Naive thymus-derived CD8-positive, alpha-beta T cell (primary cell): ENCODE results near the gene HSBP1L1. TPM values are rescaled to one million over a fixed set of nuclear protein-coding genes. Genes with fewer than 3 reads are reported as not detected.

Source experiments
- ATAC-seq, 2 donors: fragments of 150-1000 bp; cut with Tn5 transposase in 1 of 2; sonication (Bioruptor Pico), chemical (Tn5 transposase) in 1 of 2; 1 replicate in 1 of 2; 2 replicates in 1 of 2; pipeline ENCODE4 v1.10.0; 2021; ENCODE audit warnings: mild to moderate bottlenecking in 2 of 2, moderate library complexity in 2 of 2
- POLR2A ChIA-PET: fragments of 350-600 bp; sonication (Branson Sonifier 250); formaldehyde crosslinking; loops from one replicate; lab custom pipeline; 2021; ENCODE audit warnings: antibody characterized with exemption; lab: Charles Lee
- DNase-seq, 10 donors: peaks; one replicate each; pipeline versions ENCODE4 v3.0.0 to v3.0.0-alpha.2; 2020 to 2022
- H3K27ac Mint-ChIP-seq, 10 donors: one replicate each; pipeline ENCODE4 v1.8.0; 2020 to 2022; ENCODE audit warnings: mild to moderate bottlenecking in 10 of 10, mixed read lengths in 10 of 10, moderate library complexity in 4 of 10, inconsistent platforms in 1 of 10
- H3K27me3 Mint-ChIP-seq, 5 donors: one replicate each; pipeline ENCODE4 v1.8.0; 2021 to 2022; ENCODE audit warnings: mixed read lengths in 5 of 5
- H3K36me3 Mint-ChIP-seq, 3 donors: one replicate each; pipeline ENCODE4 v1.8.0; 2020 to 2022; ENCODE audit warnings: mixed read lengths in 3 of 3, mild to moderate bottlenecking in 2 of 3, inconsistent platforms in 1 of 3
- H3K4me1 Mint-ChIP-seq, 4 donors: one replicate each; pipeline ENCODE4 v1.8.0; 2021 to 2022; ENCODE audit warnings: mixed read lengths in 4 of 4
- H3K4me3 Mint-ChIP-seq, 10 donors: one replicate each; pipeline ENCODE4 v1.8.0; 2020 to 2022; ENCODE audit warnings: mild to moderate bottlenecking in 10 of 10, mixed read lengths in 10 of 10, moderate library complexity in 6 of 10, inconsistent platforms in 1 of 10
- H3K9me3 Mint-ChIP-seq, 9 donors: one replicate each; pipeline ENCODE4 v1.8.0; 2020 to 2022; ENCODE audit warnings: mixed read lengths in 9 of 9, mild to moderate bottlenecking in 3 of 9, inconsistent platforms in 1 of 9, moderate library complexity in 1 of 9
- polyA plus RNA-seq, 3 donors: library from polyadenylated mRNA; unstranded; fragments of 300-500 nt; fragmentation: Illumina TruSeq; gene quantifications; one replicate each; pipeline ENCODE4 v1.2.3, GENCODE V29; 2021
- total RNA-seq, 8 experiments: library from RNA in 2 of 8; stranded (reverse) in 2 of 8; gene quantifications; one replicate each; pipeline ENCODE4 v1.2.3 and lab custom pipeline; 2021 to 2026

HSBP1L1 gene
- total and polyA plus RNA-seq, 5 experiments from 2014 or later = 11.2 to 54.5 (median 24.5) TPM

DNA sequence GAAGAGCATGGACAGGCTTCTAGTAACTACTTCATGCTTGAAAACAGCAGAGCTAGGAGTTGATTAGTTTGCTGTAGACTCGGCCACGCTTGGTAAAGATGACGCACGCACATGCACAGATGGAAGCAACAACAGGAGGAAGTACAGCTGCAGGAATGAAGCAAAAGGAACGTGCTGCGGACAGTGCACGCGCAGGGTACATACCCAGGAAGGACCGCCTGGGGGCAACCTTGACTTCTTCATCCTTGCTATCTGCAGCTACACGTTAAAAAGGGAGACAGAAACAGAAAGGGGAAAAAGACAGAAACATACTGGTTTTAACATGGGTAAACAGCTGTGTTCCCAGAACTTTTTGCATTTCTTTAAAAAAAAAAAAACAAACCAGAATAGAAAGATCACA lies 30.7 kb upstream of the HSBP1L1 start:
- H3K4me3 Mint-ChIP-seq = no peak overlapping the region
- no peak for ATAC-seq
- no peak overlapping the region for H3K27ac Mint-ChIP-seq
- POLR2A ChIA-PET = no interaction called here
- H3K27me3 Mint-ChIP-seq = no peaks in the 10 kb centered on the region
- H3K9me3 Mint-ChIP-seq = peaks cover 19 to 69% (median 55%) of the 10 kb centered on the region in 9 donors
- no peak for DNase-seq
- peaks cover 60 to 90% (median 87%) of the 10 kb centered on the region in 3 donors for H3K36me3 Mint-ChIP-seq
- H3K4me1 Mint-ChIP-seq = peaks cover 4 to 12% (median 8%) of the 10 kb centered on the region in 4 donors

DNA sequence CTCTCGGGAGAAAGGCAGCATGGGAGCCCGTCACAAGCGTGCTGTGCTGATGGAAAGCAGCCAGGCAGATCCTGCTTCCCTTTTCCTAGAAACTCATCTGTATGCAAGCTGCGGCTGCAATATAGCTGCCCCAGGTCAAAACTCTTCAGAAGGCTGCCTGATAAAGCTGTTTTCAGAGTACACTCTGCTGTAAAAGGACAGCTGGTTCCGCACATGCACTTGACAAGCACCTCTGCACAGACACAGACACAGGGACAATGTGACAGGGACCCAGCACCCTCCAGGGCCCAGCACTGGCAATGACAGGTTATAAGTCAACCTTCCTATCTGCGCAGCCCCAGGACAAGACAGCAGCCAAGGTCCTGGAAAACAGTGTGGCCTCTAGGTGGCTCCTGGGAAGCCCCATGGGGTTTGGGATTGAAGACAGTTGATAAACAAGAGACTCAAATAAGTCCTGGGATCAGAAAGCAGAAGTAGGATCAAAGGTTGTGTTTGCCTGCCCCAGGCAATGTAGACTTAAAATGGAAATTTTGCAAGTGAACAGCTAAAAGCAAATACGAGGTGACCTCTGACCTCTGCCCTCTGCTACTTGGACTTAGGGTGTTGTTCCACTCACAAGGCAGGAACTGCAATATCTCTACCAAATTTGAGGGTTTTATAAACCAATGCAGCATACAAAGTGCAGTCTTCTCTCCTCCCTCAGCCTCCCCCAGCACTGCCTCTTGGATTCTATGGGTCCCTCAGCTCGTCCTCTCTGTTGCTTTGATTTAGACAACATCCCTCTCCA lies 29.9 kb upstream of the HSBP1L1 start:
- no peaks in the 10 kb centered on the region for H3K27me3 Mint-ChIP-seq

DNA sequence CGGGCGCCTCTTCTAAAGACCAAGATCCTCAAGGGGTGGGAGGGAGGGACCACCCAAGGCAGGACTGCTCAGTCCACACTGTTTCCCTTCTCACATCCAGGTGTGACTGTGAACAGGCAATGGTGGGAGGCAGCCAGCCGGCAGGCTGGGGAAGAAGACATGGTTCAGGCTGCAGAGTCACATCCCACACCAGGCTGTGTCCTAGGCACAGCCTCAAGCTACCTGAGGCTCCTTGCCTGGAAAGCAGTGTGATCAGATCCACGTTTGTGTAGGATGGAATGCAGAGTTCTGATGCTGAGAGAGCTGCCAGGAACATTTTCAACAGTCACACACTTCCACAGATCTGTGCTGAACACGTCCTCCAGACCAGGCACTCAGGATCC lies 29.4 kb upstream of the HSBP1L1 start:
- H3K27me3 Mint-ChIP-seq = no peaks in the 10 kb centered on the region
- no peak overlapping the region for H3K4me3 Mint-ChIP-seq
- no peak for ATAC-seq
- H3K27ac Mint-ChIP-seq = no peak overlapping the region
- POLR2A ChIA-PET = no interaction called here
- H3K4me1 Mint-ChIP-seq = peaks cover 5 to 19% (median 13%) of the 10 kb centered on the region in 4 donors
- peaks cover 16 to 56% (median 41%) of the 10 kb centered on the region in 9 donors for H3K9me3 Mint-ChIP-seq
- H3K36me3 Mint-ChIP-seq = peaks cover 57 to 89% (median 87%) of the 10 kb centered on the region in 3 donors
- DNase-seq = no peak

More for the DNA sequence above, 29.9 kb upstream of the HSBP1L1 start:
- DNase-seq = peak in 1 of 10 donors; percentile 53
- ATAC-seq = no peak
- H3K4me3 Mint-ChIP-seq = no peak overlapping the region
- peaks cover 16 to 62% (median 47%) of the 10 kb centered on the region in 9 donors for H3K9me3 Mint-ChIP-seq
- POLR2A ChIA-PET = no interaction called here
- H3K4me1 Mint-ChIP-seq = peaks cover 4 to 14% (median 8%) of the 10 kb centered on the region in 4 donors
- peaks cover 58 to 90% (median 87%) of the 10 kb centered on the region in 3 donors for H3K36me3 Mint-ChIP-seq
- no peak overlapping the region for H3K27ac Mint-ChIP-seq

DNA sequence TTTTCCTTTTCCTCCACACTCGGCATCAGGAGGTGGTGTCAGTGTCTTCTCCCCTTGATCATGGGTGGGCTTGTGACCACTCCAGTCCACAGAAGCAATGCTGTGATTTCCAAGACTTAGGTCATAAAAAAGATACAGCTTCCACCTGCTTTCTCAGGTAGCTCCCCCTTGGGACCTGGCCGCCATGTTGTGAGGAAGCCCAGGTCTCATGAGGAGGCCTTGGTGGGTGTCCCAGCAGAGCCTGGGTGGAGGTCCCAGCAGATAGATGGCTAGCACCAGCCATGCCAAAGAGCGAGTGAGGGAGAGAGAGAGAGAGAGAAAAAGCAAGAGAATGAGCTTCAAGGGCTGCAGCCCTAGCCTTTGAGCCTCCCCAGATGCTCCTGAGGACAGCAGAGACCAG lies 28.9 kb upstream of the HSBP1L1 start:
- peak overlapping the region in 1 of 10 donors; percentile 66 for H3K27ac Mint-ChIP-seq
- peaks cover 5 to 22% (median 13%) of the 10 kb centered on the region in 4 donors for H3K4me1 Mint-ChIP-seq
- H3K36me3 Mint-ChIP-seq = peaks cover 53 to 89% (median 89%) of the 10 kb centered on the region in 3 donors
- no peak overlapping the region for H3K4me3 Mint-ChIP-seq
- H3K9me3 Mint-ChIP-seq = peaks cover 16 to 52% (median 38%) of the 10 kb centered on the region in 9 donors
- ATAC-seq (no peak), DNase-seq (no peak)
- H3K27me3 Mint-ChIP-seq = no peaks in the 10 kb centered on the region
- POLR2A ChIA-PET = no interaction called here

DNA sequence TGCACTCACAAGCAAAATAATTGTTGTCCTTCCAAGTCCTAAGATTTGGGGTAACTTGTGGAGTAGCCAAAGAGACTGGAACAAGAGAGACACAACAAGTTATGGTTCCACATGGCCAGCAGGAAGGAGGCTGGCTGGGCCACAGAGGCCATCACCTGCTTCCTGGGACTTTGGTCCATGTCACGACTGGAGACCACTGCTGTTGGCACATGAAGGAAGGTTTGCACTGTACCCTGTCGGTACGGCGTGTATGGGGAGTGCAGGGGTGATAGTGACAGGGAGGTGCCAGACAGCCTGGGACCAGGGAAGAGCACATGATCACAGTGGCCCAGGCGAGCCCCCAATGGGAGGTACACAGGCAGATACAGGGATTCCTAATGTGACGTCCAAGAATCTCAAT lies 28.5 kb upstream of the HSBP1L1 start:
- Mint-ChIP-seq H3K9me3 (peaks cover 16 to 51% (median 38%) of the 10 kb centered on the region in 9 donors), H3K4me3 (no peak overlapping the region)
- POLR2A ChIA-PET = no interaction called here

DNA sequence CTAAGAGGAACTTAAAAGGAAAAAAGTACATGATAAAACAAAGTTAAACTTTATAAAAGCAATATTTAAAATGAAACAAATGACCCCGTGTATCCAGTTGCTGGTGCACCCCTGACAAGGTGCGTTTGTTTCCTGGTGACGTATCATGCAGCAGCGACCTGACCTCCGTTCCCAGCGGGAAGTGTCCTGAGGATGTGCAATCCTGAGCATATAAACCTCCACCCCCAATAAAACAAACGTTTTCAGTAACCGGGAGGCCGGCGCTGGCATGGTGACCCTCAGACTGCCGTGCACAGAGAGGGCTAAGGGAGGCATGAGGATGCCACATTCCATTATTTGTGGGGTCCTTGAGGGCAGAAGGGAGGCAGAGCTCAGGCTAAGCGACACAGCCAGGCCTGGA lies 27.8 kb upstream of the HSBP1L1 start:
- H3K4me3 Mint-ChIP-seq = no peak overlapping the region
- POLR2A ChIA-PET = no interaction called here
- DNase-seq (no peak), ATAC-seq (no peak)
- no peak overlapping the region for H3K27ac Mint-ChIP-seq
- H3K27me3 Mint-ChIP-seq = no peaks in the 10 kb centered on the region
- H3K9me3 Mint-ChIP-seq = peaks cover 12 to 46% (median 38%) of the 10 kb centered on the region in 9 donors
- peaks cover 44 to 89% (median 85%) of the 10 kb centered on the region in 3 donors for H3K36me3 Mint-ChIP-seq
- peaks cover 5 to 22% (median 12%) of the 10 kb centered on the region in 4 donors for H3K4me1 Mint-ChIP-seq

More for the DNA sequence above, 28.5 kb upstream of the HSBP1L1 start:
- Mint-ChIP-seq H3K27me3 (no peaks in the 10 kb centered on the region), H3K36me3 (peaks cover 50 to 91% (median 88%) of the 10 kb centered on the region in 3 donors), H3K27ac (no peak overlapping the region), H3K4me1 (peaks cover 5 to 22% (median 13%) of the 10 kb centered on the region in 4 donors)
- DNase-seq (no peak), ATAC-seq (no peak)

DNA sequence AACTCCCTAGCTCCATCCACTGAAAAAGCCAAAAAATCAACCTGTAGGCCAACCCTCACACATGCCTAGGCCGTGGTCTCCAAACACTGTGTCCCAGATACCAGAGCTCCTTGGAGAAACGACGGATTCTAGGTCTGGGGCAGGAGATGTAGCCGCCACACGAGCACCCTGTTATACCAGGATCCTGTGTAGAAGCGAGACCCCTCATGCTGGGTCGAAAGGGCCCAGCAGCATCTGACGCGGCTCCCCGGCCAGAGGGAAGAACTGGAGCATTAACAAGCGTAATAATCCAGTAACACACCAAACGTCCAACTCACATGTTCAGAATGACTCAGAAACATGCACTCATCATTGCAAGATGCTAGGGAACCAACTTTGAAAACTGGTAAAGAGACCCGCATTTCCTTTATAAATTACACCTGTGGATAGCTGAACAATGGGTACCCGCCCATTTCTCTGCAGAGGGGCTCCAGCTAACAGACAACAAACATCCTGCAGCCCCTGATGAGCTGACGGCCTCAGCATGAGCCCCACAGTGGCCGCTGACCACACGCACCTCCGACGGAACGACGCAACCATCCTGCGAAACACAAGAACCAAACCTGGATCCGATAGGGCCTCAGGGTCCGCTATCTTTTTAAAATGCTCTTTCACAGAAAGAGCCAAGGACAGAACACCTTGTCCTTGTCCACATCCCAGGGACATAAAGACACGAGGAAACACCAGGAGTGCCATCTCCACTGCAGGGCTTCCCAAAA lies 27.2 kb upstream of the HSBP1L1 start:
- Mint-ChIP-seq H3K4me1 (peaks cover 8 to 25% (median 15%) of the 10 kb centered on the region in 4 donors), H3K27me3 (no peaks in the 10 kb centered on the region), H3K27ac (no peak overlapping the region), H3K9me3 (peaks cover 9 to 43% (median 31%) of the 10 kb centered on the region in 9 donors), H3K4me3 (no peak overlapping the region), H3K36me3 (peaks cover 40 to 91% (median 87%) of the 10 kb centered on the region in 3 donors)
- ATAC-seq (no peak), DNase-seq (no peak)
- POLR2A ChIA-PET = no interaction called here

DNA sequence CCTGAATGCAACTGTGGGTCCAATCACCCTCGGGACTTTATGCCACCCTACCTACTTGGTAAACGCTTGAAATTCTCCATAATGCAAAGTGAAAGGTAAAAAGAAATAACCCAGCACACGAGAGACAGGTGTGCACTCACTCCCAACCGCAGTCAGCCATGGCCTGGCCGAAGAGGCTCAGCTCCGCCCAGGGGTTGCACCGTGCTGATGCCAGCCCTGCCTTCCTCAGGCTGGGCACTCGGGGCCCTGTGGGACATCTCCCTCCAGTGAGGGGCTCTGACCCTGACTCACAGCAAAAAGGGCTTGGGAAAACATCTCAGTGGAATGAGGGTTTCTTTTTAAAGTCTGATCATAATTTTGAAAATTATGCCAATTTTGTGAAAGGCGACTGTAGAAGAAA lies 26.2 kb upstream of the HSBP1L1 start:
- POLR2A ChIA-PET = no interaction called here
- peaks cover 8 to 31% (median 17%) of the 10 kb centered on the region in 4 donors for H3K4me1 Mint-ChIP-seq
- peaks cover 5 to 34% (median 22%) of the 10 kb centered on the region in 9 donors for H3K9me3 Mint-ChIP-seq
- no peak for DNase-seq
- no peak for ATAC-seq
- peaks cover 31 to 90% (median 81%) of the 10 kb centered on the region in 3 donors for H3K36me3 Mint-ChIP-seq
- no peak overlapping the region for H3K27ac Mint-ChIP-seq
- H3K4me3 Mint-ChIP-seq = no peak overlapping the region
- H3K27me3 Mint-ChIP-seq = no peaks in the 10 kb centered on the region

DNA sequence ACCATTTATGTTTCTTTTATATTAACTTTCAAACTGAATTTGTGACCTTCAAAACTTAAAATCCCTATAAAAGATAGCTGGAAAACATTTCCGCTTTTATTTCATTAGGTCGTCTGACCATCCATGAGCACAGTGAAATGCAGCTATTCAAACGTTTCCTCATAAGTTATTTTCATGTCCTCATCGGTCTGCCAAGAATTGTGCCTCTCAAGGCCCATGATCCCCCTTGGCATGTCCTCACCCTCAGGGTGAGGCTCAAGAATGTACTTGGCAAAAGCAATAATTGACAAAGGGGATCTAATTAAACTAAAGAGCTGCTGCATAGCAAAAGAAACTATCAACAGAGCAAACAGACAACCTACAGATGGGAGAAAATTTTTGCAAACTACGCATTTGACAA lies 25.3 kb upstream of the HSBP1L1 start:
- Mint-ChIP-seq H3K27ac (peak overlapping the region in 1 of 10 donors; percentile 65), H3K4me1 (peaks cover 9 to 34% (median 20%) of the 10 kb centered on the region in 4 donors), H3K27me3 (no peaks in the 10 kb centered on the region), H3K36me3 (peaks cover 22 to 81% (median 72%) of the 10 kb centered on the region in 3 donors), H3K9me3 (peaks cover 1 to 26% (median 13%) of the 10 kb centered on the region in 9 donors), H3K4me3 (no peak overlapping the region)
- POLR2A ChIA-PET = no interaction called here
- DNase-seq (no peak), ATAC-seq (no peak)

DNA sequence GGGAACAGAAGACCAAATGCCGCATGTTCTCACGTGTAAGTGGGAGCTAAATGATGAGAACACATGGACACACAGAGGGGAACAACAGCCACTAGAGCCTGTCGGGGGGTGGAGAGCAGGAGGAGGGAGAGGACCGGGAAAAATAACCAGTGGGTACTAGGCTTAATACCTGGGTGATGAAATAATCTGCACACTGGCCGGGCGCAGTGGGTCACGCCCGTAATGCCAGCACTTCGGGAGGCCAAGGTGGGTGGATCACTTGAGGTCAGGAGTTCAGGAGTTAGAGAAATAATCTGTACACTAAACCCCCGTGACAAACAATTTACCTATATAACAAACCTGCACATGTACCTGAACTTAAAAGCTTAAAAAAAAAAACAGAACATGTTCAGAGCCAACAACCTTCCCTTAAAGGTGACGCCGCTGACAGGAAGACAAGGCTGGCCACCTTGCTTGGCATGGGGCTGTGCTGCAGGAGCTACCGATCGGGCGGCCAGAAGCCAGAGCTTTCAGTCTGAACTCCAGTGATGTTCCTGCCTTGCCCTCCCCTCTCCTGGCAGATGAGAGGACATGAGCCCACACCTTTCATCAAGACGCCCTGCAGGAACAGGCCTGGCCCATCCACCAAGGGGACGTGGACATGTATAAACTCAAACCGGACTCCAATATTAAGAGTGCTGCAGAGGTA lies 24.2 kb upstream of the HSBP1L1 start:
- Mint-ChIP-seq H3K27me3 (no peaks in the 10 kb centered on the region), H3K4me3 (peak overlapping the region in 1 of 10 donors; percentile 59), H3K36me3 (peaks cover 18 to 71% (median 61%) of the 10 kb centered on the region in 3 donors), H3K9me3 (peaks cover 0 to 21% (median 10%) of the 10 kb centered on the region in 9 donors), H3K27ac (peak overlapping the region in 2 of 10 donors; percentile 38 to 82), H3K4me1 (peaks cover 18 to 42% (median 32%) of the 10 kb centered on the region in 4 donors)
- POLR2A ChIA-PET = interaction anchor here (0.5 to 1.3 kb wide), 2 partner anchors 27 to 93 kb away, joined by 3 read pairs; no protein-coding TSS in a partner anchor
- DNase-seq (no peak), ATAC-seq (no peak)

DNA sequence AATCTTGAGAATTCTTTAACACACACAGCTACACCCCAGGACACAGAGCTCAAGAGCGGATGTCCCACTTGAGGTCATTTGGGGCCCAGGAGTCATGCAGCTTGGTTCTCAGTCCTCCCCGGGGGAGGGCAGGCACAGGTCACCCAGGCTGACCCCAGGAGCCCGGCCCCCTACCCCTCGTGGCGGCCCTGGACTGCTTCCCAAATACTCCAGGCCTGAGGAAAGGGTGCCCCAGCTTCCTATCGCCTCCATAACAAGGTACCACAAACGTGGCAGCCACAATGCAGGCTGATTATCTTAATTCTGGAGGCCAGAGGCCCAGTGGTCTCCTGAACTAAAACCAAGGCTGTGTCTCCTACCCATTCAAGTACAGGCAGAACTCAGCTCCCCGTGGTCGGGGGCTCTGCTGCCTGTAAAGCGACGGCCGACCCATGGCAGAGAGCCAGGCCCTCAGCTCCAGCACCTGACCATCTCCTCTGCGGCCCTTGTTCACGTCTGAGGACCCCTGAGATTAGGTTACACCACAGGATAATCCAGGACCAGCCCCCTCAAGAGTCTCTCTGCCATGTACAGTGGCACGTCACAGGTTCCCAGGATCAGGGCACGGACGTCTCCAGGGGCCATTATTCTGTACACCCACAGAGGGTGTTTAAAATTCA lies 23.5 kb upstream of the HSBP1L1 start:
- H3K9me3 Mint-ChIP-seq = peaks cover 0 to 15% (median 4%) of the 10 kb centered on the region in 9 donors
- DNase-seq = no peak
- POLR2A ChIA-PET = interaction anchor here (1.3 kb wide), 1 partner anchor 93 kb away, joined by 3 read pairs; no protein-coding TSS in a partner anchor
- H3K4me3 Mint-ChIP-seq = no peak overlapping the region
- peaks cover 19 to 46% (median 36%) of the 10 kb centered on the region in 4 donors for H3K4me1 Mint-ChIP-seq
- H3K27ac Mint-ChIP-seq = no peak overlapping the region
- ATAC-seq = no peak
- no peaks in the 10 kb centered on the region for H3K27me3 Mint-ChIP-seq
- peaks cover 18 to 68% (median 54%) of the 10 kb centered on the region in 3 donors for H3K36me3 Mint-ChIP-seq
